Pancreas (tissue), 10 donors: ENCODE results near the gene ZBTB39. TPM values are rescaled to one million over a fixed set of nuclear protein-coding genes. Genes with fewer than 3 reads are reported as not detected.

Experiments used
- ATAC-seq, 4 donors: fragments of 200-7000 bp; cut with Tn5 transposase; one replicate each; pipeline versions ENCODE4 v1.8.0 to v1.9.1; 2020; ENCODE audit warnings: mild to moderate bottlenecking in 4 of 4, moderate library complexity in 4 of 4
- DNase-seq, 6 donors: peaks; one replicate each; pipeline ENCODE4 v3.0.0-alpha.2; 2020
- FAIRE-seq: peaks from 2 replicates; lab custom pipeline; 2012; peaks lifted over from hg19 to GRCh38; lab: Jason Lieb, UNC
- H3K27ac ChIP-seq, 4 donors: fragments of 200-600 bp; sonication (generic); 1 replicate in 3 of 4; 2 replicates in 1 of 4; pipeline versions ENCODE4 v1.5.0 to v1.8.0; 2020
- H3K27me3 ChIP-seq, 4 donors: fragments of 200-600 bp; one replicate each; pipeline ENCODE4 v1.8.0; 2021
- H3K36me3 ChIP-seq, 3 donors: fragments of 200-600 bp; sonication (generic) in 1 of 3; one replicate each; pipeline versions ENCODE4 v1.5.0 to v1.8.0; 2020 to 2021
- H3K4me1 ChIP-seq, 3 donors: fragments of 200-600 bp; one replicate each; pipeline ENCODE4 v1.8.0; 2021
- H3K4me3 ChIP-seq, 4 donors: fragments of 200-600 bp; sonication (generic) in 2 of 4; one replicate each; pipeline versions ENCODE4 v1.5.0 to v1.8.0; 2020 to 2021
- H3K9me3 ChIP-seq, 4 donors: fragments of 200-600 bp; one replicate each; pipeline ENCODE4 v1.8.0; 2021
- CTCF ChIP-seq, 4 donors: fragments of 200-600 bp; sonication (generic) in 3 of 4; IDR thresholded peaks; one replicate each; pipeline versions ENCODE4 v1.5.0 to v1.8.0; 2021; ENCODE audit warnings: antibody characterized with exemption in 4 of 4
- WGBS, 2 donors: extraction: QIAGEN DNeasy Blood & Tissue Kit; methylation state at CpG; one replicate each; pipeline ENCODE4 v1.1.7; 2013; 5-methylcytosine and 5-hydroxymethylcytosine counted together
- intact Hi-C, 3 donors: fragments of 100-400 bp; cut with DNase I; formaldehyde crosslinking; loops; one replicate each; pipeline versions ENCODE4 v1.11.1 to v1.14.2; 2022
- polyA plus RNA-seq, 2 donors: library from polyadenylated mRNA; stranded (reverse); fragments of 200-250 nt; gene quantifications; one replicate each; pipeline ENCODE4 v1.2.3, GENCODE V29; 2013
- total RNA-seq, 6 donors: library from RNA; stranded (reverse); fragmentation: NEBNext Ultra II Directional in 4 of 6; extraction: Animal tissue kit (Norgen Biotek cat#: 25700) in 4 of 6; gene quantifications; one replicate each; pipeline versions ENCODE4 v1.2.1 to v1.2.4, GENCODE V29; 2021 to 2023
- donor health status: healthy with polysubstance abuse.
- donor health status: DM: no; HTN: no; CAD: no; lungs with moderate emphysema.
- donor health status: DM: no; HTN: no; CAD: no.
- donor health status: control.
- donor health status: control.
- donor health status: Bipolar disorder and iron deficiency.
- donor health status: DM: yes; HTN: yes; CAD: no.
- donor health status: DM: no; HTN: no; CAD: no.
- donor health status: DM: no; HTN: no; CAD: no.
- donor health status: DM: yes; HTN: yes; CAD: no.

Gene ZBTB39
- total and polyA plus RNA-seq, 8 donors: 1.5 to 4.3 (median 2.8) TPM

- Histone ChIP-seq H3K4me1 (no peaks in the 10 kb centered on the region), H3K27ac (no peak overlapping the region), H3K36me3 (no peaks in the 10 kb centered on the region), H3K27me3 (no peaks in the 10 kb centered on the region), H3K4me3 (no peak overlapping the region), H3K9me3 (no peaks in the 10 kb centered on the region)
- no peak for TF ChIP-seq CTCF (IDR thresholded peaks at IDR 0.05)
- ATAC-seq (no peak), FAIRE-seq (no peak), DNase-seq (no peak)
- intact Hi-C loops: no loop called here
- WGBS, 2 donors: 49 to 61% methylated on average over 7 of the region's 7 CpGs
These were observed 6.5 kb upstream of the ZBTB39 start for GRCh38 chr12:57012600-57013465.

- FAIRE-seq: no peak
- H3K27ac ChIP-seq: no peak overlapping the region
- 45 to 49% methylated on average over 12 of the region's 12 CpGs for WGBS, 2 donors
- ATAC-seq: no peak
- DNase-seq: no peak
- H3K9me3 ChIP-seq: no peaks in the 10 kb centered on the region
- H3K27me3 ChIP-seq: no peaks in the 10 kb centered on the region
- H3K4me3 ChIP-seq: no peak overlapping the region
- intact Hi-C loops: no loop called here
- H3K36me3 ChIP-seq: no peaks in the 10 kb centered on the region
- no peak for TF ChIP-seq CTCF (IDR thresholded peaks at IDR 0.05)
- no peaks in the 10 kb centered on the region for H3K4me1 ChIP-seq
These were observed 5.4 kb upstream of the ZBTB39 start for GRCh38 chr12:57011438-57012424.

GRCh38 chr12:57010627-57011247 is 4.4 kb upstream of the ZBTB39 start:
- intact Hi-C loops: no loop called here
- no peak for ATAC-seq
- no peak for DNase-seq
- 76 to 83% methylated on average over 4 of the region's 4 CpGs for WGBS, 2 donors
- Histone ChIP-seq H3K27ac (no peak overlapping the region), H3K36me3 (no peaks in the 10 kb centered on the region), H3K27me3 (no peaks in the 10 kb centered on the region), H3K4me1 (no peaks in the 10 kb centered on the region), H3K9me3 (no peaks in the 10 kb centered on the region), H3K4me3 (no peak overlapping the region)
- TF ChIP-seq CTCF (IDR thresholded peaks at IDR 0.05): no peak
- no peak for FAIRE-seq

- TF ChIP-seq CTCF (IDR thresholded peaks at IDR 0.05): no peak
- no peak overlapping the region for H3K4me3 ChIP-seq
- no peak for FAIRE-seq
- H3K9me3 ChIP-seq: no peaks in the 10 kb centered on the region
- DNase-seq: no peak
- no peak overlapping the region for H3K27ac ChIP-seq
- WGBS, 2 donors: 69 to 85% methylated on average over 5 of the region's 5 CpGs
- no peaks in the 10 kb centered on the region for H3K4me1 ChIP-seq
- H3K36me3 ChIP-seq: no peaks in the 10 kb centered on the region
- intact Hi-C loops: no loop called here
- ATAC-seq: no peak
- no peaks in the 10 kb centered on the region for H3K27me3 ChIP-seq
These were observed 3.7 kb upstream of the ZBTB39 start for GRCh38 chr12:57009949-57010626.
